ENCODE measurements around the gene LRRC45.

LRRC45 gene

GRCh38 chr17:82015311-82015971, 7.7 kb upstream of the LRRC45 start:
- no peaks in the 10 kb centered on the region for H3K36me3 ChIP-seq (replicated peaks; ENCODE audit: low read depth, low read length)
- H4K20me1 ChIP-seq (ENCODE audit: insufficient read depth, low read length): peaks cover 4% of the 10 kb centered on the region; the same call in 1 of the 2 replicates

GRCh38 chr17:82016061-82016874, 6.8 kb upstream of the LRRC45 start:
- Histone ChIP-seq H3K9me3 (ENCODE audit: insufficient read depth, low read length) (no peaks in the 10 kb centered on the region), H3K4me1 (ENCODE audit: low read length) (peaks cover 4% of the 10 kb centered on the region), H3K4me2 (ENCODE audit: low read length) (no peak overlapping the region), H3K27me3 (ENCODE audit: low read depth, low read length) (no peaks in the 10 kb centered on the region), H3K36me3 (replicated peaks; ENCODE audit: low read depth, low read length) (no peaks in the 10 kb centered on the region), H4K20me1 (ENCODE audit: insufficient read depth, low read length) (peaks cover 11% of the 10 kb centered on the region), H3K27ac (ENCODE audit: low read length) (no peak overlapping the region), H2AFZ (ENCODE audit: low read depth, low read length) (no peak overlapping the region), H3K4me3 (ENCODE audit: low read length) (no peak overlapping the region), H3K79me2 (ENCODE audit: low read length) (peaks cover 1% of the 10 kb centered on the region; the same call in 1 of the 2 replicates), H3K9ac (ENCODE audit: low read length) (no peak overlapping the region)
- TF ChIP-seq CTCF (IDR thresholded peaks at IDR 0.05; ENCODE audit: low read depth, low read length) (no peak), EZH2phosphoT487 (IDR thresholded peaks at IDR 0.05; ENCODE audit: low read depth) (no peak)

More at GRCh38 chr17:82015311-82015971, 7.7 kb upstream of the LRRC45 start:
- Histone ChIP-seq H3K27ac (ENCODE audit: low read length) (no peak overlapping the region), H3K9ac (ENCODE audit: low read length) (no peak overlapping the region), H2AFZ (ENCODE audit: low read depth, low read length) (no peak overlapping the region), H3K27me3 (ENCODE audit: low read depth, low read length) (no peaks in the 10 kb centered on the region), H3K4me3 (ENCODE audit: low read length) (no peak overlapping the region), H3K4me2 (ENCODE audit: low read length) (no peak overlapping the region), H3K79me2 (ENCODE audit: low read length) (no peaks in the 10 kb centered on the region), H3K4me1 (ENCODE audit: low read length) (0 out of 2 replicates have a peak, but pooled peaks cover 3% of the 10 kb centered on the region), H3K9me3 (ENCODE audit: insufficient read depth, low read length) (no peaks in the 10 kb centered on the region)
- TF ChIP-seq EZH2phosphoT487 (IDR thresholded peaks at IDR 0.05; ENCODE audit: low read depth) (no peak), CTCF (IDR thresholded peaks at IDR 0.05; ENCODE audit: low read depth, low read length) (no peak)

GRCh38 chr17:82016875-82017459, 6.1 kb upstream of the LRRC45 start:
- Histone ChIP-seq H3K4me1 (ENCODE audit: low read length) (peaks cover 11% of the 10 kb centered on the region), H3K79me2 (ENCODE audit: low read length) (peaks cover 8% of the 10 kb centered on the region), H2AFZ (ENCODE audit: low read depth, low read length) (no peak overlapping the region), H3K4me3 (ENCODE audit: low read length) (no peak overlapping the region), H3K27me3 (ENCODE audit: low read depth, low read length) (no peaks in the 10 kb centered on the region), H3K27ac (ENCODE audit: low read length) (no peak overlapping the region), H3K9ac (ENCODE audit: low read length) (no peak overlapping the region), H3K36me3 (replicated peaks; ENCODE audit: low read depth, low read length) (no peaks in the 10 kb centered on the region), H3K4me2 (ENCODE audit: low read length) (no peak overlapping the region), H3K9me3 (ENCODE audit: insufficient read depth, low read length) (no peaks in the 10 kb centered on the region), H4K20me1 (ENCODE audit: insufficient read depth, low read length) (peaks cover 13% of the 10 kb centered on the region)
- TF ChIP-seq EZH2phosphoT487 (IDR thresholded peaks at IDR 0.05; ENCODE audit: low read depth): no peak
- TF ChIP-seq CTCF (IDR thresholded peaks at IDR 0.05; ENCODE audit: low read depth, low read length): no peak

GRCh38 chr17:82017612-82018151, 5.4 kb upstream of the LRRC45 start:
- Histone ChIP-seq H3K4me1 (ENCODE audit: low read length) (peaks cover 12% of the 10 kb centered on the region), H3K36me3 (replicated peaks; ENCODE audit: low read depth, low read length) (no peaks in the 10 kb centered on the region), H3K4me3 (ENCODE audit: low read length) (no peak overlapping the region), H3K4me2 (ENCODE audit: low read length) (no peak overlapping the region), H3K27ac (ENCODE audit: low read length) (no peak overlapping the region), H4K20me1 (ENCODE audit: insufficient read depth, low read length) (peaks cover 13% of the 10 kb centered on the region), H3K9ac (ENCODE audit: low read length) (no peak overlapping the region), H2AFZ (ENCODE audit: low read depth, low read length) (no peak overlapping the region), H3K27me3 (ENCODE audit: low read depth, low read length) (no peaks in the 10 kb centered on the region), H3K79me2 (ENCODE audit: low read length) (peaks cover 15% of the 10 kb centered on the region), H3K9me3 (ENCODE audit: insufficient read depth, low read length) (no peaks in the 10 kb centered on the region)
- no peak for TF ChIP-seq CTCF (IDR thresholded peaks at IDR 0.05; ENCODE audit: low read depth, low read length)
- no peak for TF ChIP-seq EZH2phosphoT487 (IDR thresholded peaks at IDR 0.05; ENCODE audit: low read depth)
